ENCODE measurements around the gene TMEFF1. TPM values are rescaled to one million over a fixed set of nuclear protein-coding genes. Genes with fewer than 3 reads are reported as not detected.
"Not testable (repeated sequence)": the region's sequence is repeated elsewhere in the genome, so short reads cannot be mapped to it uniquely, and the experiment has no call there.

The TMEFF1 gene
- total RNA-seq, 1 experiment from 2014 or later: 1.7 TPM

DNA sequence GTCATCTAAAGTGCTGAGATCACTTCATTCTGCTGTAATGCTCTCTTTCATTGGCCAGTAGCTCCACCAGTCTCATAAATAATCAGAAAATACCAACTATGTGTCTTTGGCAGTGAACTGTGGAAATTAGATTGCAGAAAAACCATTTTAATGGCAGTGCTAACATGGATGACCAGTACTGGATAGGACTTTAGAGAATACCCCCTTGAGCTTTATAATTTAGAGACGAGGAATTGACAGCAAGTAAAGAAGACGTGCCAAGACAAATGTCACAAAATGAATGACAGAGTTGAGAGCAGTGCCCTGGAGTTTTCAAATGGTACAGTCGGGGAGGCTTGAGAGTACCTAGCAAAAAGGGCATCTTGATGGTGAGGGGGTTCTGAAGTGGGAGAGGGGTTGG, 40.2 kb upstream of the TMEFF1 start:
- DNase-seq: no peak
- no peak overlapping the region for H3K4me3 Mint-ChIP-seq (ENCODE audit: low read depth, unreplicated experiment)
- H3K27me3 Mint-ChIP-seq (ENCODE audit: unreplicated experiment): no peaks in the 10 kb centered on the region
- H3K27ac Mint-ChIP-seq (ENCODE audit: unreplicated experiment): no peak overlapping the region
- peaks cover 33% of the 10 kb centered on the region for H3K4me1 Mint-ChIP-seq (ENCODE audit: low read depth, unreplicated experiment)
- H3K9me3 Mint-ChIP-seq (ENCODE audit: low read depth, unreplicated experiment): no peaks in the 10 kb centered on the region
- TF ChIP-seq, protein P1, sequence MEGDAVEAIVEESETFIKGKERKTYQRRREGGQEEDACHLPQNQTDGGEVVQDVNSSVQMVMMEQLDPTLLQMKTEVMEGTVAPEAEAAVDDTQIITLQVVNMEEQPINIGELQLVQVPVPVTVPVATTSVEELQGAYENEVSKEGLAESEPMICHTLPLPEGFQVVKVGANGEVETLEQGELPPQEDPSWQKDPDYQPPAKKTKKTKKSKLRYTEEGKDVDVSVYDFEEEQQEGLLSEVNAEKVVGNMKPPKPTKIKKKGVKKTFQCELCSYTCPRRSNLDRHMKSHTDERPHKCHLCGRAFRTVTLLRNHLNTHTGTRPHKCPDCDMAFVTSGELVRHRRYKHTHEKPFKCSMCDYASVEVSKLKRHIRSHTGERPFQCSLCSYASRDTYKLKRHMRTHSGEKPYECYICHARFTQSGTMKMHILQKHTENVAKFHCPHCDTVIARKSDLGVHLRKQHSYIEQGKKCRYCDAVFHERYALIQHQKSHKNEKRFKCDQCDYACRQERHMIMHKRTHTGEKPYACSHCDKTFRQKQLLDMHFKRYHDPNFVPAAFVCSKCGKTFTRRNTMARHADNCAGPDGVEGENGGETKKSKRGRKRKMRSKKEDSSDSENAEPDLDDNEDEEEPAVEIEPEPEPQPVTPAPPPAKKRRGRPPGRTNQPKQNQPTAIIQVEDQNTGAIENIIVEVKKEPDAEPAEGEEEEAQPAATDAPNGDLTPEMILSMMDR (IDR thresholded peaks at IDR 0.05; ENCODE audit: unreplicated experiment): no peak
- intact Hi-C loops (cut with micrococcal nuclease; ENCODE audit: unreplicated experiment): no loop called here
- peaks cover 18% of the 10 kb centered on the region for H3K36me3 Mint-ChIP-seq (ENCODE audit: insufficient read depth, unreplicated experiment)
- no TSS peak for BruUV-seq (replicated peaks)
- CTCF ChIA-PET: no interaction called here

DNA sequence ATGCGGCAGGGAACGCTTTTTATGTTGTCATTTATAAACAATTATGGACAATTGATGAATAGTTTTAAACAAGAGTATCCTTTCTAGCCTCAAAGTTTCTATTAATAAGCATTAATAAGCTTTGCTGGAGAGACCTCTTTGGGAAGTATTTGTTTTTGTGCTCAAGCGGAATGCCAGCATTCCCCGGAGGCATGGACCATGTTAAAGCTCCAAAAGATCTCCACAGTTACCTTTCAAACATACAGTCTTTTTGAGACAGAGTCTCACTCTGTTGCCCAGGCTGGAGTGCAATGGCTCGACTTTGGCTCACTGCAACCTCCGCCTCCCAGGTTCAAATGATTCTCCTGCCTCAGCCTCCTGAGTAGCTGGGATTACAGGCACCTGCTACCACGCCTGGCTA, 36.4 kb upstream of the TMEFF1 start:
- Mint-ChIP-seq H3K4me3 (ENCODE audit: low read depth, unreplicated experiment) (no peak overlapping the region), H3K4me1 (ENCODE audit: low read depth, unreplicated experiment) (peaks cover 11% of the 10 kb centered on the region), H3K27me3 (ENCODE audit: unreplicated experiment) (no peaks in the 10 kb centered on the region), H3K27ac (ENCODE audit: unreplicated experiment) (no peak overlapping the region), H3K36me3 (ENCODE audit: insufficient read depth, unreplicated experiment) (no peaks in the 10 kb centered on the region), H3K9me3 (ENCODE audit: low read depth, unreplicated experiment) (no peaks in the 10 kb centered on the region)
- TF ChIP-seq, protein P1 (IDR thresholded peaks at IDR 0.05; ENCODE audit: unreplicated experiment): no peak
- no TSS peak for BruUV-seq (replicated peaks)
- DNase-seq: no peak
- CTCF ChIA-PET: interaction anchor here (0.5 to 0.6 kb wide), 2 partner anchors 57 to 313 kb away, joined by 3 to 4 read pairs; no protein-coding TSS in a partner anchor
- intact Hi-C loops (cut with micrococcal nuclease; ENCODE audit: unreplicated experiment): no loop called here

DNA sequence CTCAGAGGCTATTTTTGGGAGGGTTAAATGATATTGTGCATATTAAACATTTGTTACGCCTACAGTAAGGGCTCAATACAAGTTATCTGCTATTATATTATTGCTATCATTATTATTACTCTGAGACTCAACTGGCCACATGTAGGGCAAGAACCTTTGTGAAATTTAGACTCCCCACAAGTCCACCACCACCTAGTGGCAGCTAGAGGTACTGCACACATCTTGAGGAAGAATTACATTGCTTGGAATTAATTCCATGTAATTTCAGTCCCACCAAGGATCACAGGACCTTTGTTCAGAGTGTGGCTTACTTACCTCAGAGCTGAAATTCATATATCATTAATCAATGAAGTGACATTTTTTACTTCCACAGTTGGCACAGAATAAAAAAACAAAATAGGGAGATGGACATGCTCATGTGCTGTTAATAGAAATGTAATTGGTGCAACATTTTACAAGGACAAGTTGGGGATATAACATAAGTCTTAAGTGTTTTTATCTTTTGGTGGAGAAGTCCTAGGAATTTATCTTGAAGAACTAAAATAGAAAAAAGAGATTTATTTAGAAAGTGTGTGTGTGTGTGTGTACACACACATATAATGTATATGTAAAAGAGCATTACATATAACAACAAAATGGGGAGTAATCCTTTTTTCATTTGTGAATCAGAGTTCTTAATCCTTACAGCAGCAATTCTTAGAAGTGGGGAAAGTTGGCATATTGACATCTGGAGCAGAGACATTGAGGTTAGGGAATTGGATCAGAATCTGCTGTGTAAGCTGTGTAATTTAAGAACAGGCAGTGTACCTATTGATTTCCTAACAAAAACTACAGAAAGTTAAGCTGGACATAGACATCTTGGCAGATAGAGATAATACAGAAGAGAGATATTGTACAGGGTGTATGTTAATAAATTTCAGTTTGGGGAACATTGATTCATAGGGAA, 34.8 kb upstream of the TMEFF1 start:
- CTCF ChIA-PET: interaction anchor here (0.6 to 1.0 kb wide), 2 partner anchors 12 to 13 kb away, joined by 4 read pairs; no protein-coding TSS in a partner anchor
- no peaks in the 10 kb centered on the region for H3K9me3 Mint-ChIP-seq (ENCODE audit: low read depth, unreplicated experiment)
- no peak overlapping the region for H3K4me3 Mint-ChIP-seq (ENCODE audit: low read depth, unreplicated experiment)
- H3K4me1 Mint-ChIP-seq (ENCODE audit: low read depth, unreplicated experiment): peaks cover 11% of the 10 kb centered on the region
- no TSS peak for BruUV-seq (replicated peaks)
- no peak overlapping the region for H3K27ac Mint-ChIP-seq (ENCODE audit: unreplicated experiment)
- peaks cover 3% of the 10 kb centered on the region for H3K36me3 Mint-ChIP-seq (ENCODE audit: insufficient read depth, unreplicated experiment)
- TF ChIP-seq, protein P1 (IDR thresholded peaks at IDR 0.05; ENCODE audit: unreplicated experiment): peak; percentile 65
- DNase-seq: peak; percentile 70
- intact Hi-C loops (cut with micrococcal nuclease; ENCODE audit: unreplicated experiment): no loop called here
- no peaks in the 10 kb centered on the region for H3K27me3 Mint-ChIP-seq (ENCODE audit: unreplicated experiment)

DNA sequence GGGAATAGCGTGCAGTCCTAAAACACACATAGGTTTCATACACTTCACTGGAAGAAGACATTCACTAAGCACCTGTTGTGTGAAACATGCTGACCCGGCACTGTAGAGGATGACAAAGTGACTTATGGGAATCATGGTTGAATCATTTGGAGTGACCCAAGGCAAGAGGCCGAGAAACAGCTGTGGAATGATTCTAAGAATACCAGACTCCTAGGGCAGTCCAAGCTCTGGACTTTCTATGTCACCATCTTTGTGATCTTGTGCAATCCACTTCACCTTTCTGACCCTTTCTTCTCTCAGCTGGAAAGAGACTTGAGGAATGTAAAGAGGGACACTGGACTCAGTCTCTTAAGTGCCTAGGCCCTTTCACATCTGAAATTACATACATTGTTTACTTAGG, 32.9 kb upstream of the TMEFF1 start:
- DNase-seq: no peak
- Mint-ChIP-seq H3K27ac (ENCODE audit: unreplicated experiment) (no peak overlapping the region), H3K36me3 (ENCODE audit: insufficient read depth, unreplicated experiment) (peaks cover 6% of the 10 kb centered on the region), H3K4me1 (ENCODE audit: low read depth, unreplicated experiment) (peaks cover 22% of the 10 kb centered on the region), H3K9me3 (ENCODE audit: low read depth, unreplicated experiment) (no peaks in the 10 kb centered on the region), H3K27me3 (ENCODE audit: unreplicated experiment) (no peaks in the 10 kb centered on the region), H3K4me3 (ENCODE audit: low read depth, unreplicated experiment) (no peak overlapping the region)
- BruUV-seq (replicated peaks): no TSS peak
- intact Hi-C loops (cut with micrococcal nuclease; ENCODE audit: unreplicated experiment): no loop called here
- CTCF ChIA-PET: interaction anchor here (0.7 to 1.2 kb wide), 2 partner anchors 41 to 142 kb away, joined by 6 to 7 read pairs; no protein-coding TSS in a partner anchor
- TF ChIP-seq, protein P1 (IDR thresholded peaks at IDR 0.05; ENCODE audit: unreplicated experiment): no peak

DNA sequence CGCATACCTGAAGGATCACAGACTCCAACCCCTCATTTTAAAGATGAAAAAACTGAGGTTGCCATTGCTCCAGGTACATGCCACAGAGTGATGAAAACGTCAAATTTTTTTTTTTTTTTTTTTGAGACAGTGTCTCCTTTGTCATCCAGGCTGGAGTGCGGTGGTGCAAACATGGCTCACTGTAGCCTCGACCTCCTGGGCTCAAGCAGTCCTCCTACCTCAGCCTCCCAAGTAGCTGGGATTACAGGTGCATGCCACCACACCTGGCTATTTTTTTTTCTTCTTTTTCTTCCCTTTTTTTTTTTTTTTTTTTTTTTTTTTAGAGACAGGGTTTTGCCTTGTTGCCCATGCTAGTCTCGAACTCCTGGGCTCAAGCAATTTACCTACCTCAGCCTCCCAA, 32.5 kb upstream of the TMEFF1 start:
- CTCF ChIA-PET: interaction anchor here (0.7 to 1.2 kb wide), 2 partner anchors 41 to 142 kb away, joined by 6 to 7 read pairs; no protein-coding TSS in a partner anchor
- H3K27ac Mint-ChIP-seq (ENCODE audit: unreplicated experiment); H3K9me3 Mint-ChIP-seq (ENCODE audit: low read depth, unreplicated experiment); BruUV-seq (replicated peaks); DNase-seq; H3K4me3 Mint-ChIP-seq (ENCODE audit: low read depth, unreplicated experiment); H3K27me3 Mint-ChIP-seq (ENCODE audit: unreplicated experiment); H3K36me3 Mint-ChIP-seq (ENCODE audit: insufficient read depth, unreplicated experiment); intact Hi-C loops (cut with micrococcal nuclease; ENCODE audit: unreplicated experiment): not testable (repeated sequence)
- peaks cover 22% of the 10 kb centered on the region for H3K4me1 Mint-ChIP-seq (ENCODE audit: low read depth, unreplicated experiment)
